Right forelimb (tissue), 1 donor: ENCODE measurements around the gene SLC6A3.

Experiments used
- DNase-seq: peaks from one replicate; pipeline ENCODE4 v3.0.0-alpha.2; 2018

SLC6A3 gene

GRCh38 chr5:1419476-1420210 lies 25.6 kb downstream of the SLC6A3 start:
- no peak for DNase-seq

- DNase-seq = no peak
Observed at GRCh38 chr5:1418921-1419280, 26.3 kb downstream of the SLC6A3 start.

DNA sequence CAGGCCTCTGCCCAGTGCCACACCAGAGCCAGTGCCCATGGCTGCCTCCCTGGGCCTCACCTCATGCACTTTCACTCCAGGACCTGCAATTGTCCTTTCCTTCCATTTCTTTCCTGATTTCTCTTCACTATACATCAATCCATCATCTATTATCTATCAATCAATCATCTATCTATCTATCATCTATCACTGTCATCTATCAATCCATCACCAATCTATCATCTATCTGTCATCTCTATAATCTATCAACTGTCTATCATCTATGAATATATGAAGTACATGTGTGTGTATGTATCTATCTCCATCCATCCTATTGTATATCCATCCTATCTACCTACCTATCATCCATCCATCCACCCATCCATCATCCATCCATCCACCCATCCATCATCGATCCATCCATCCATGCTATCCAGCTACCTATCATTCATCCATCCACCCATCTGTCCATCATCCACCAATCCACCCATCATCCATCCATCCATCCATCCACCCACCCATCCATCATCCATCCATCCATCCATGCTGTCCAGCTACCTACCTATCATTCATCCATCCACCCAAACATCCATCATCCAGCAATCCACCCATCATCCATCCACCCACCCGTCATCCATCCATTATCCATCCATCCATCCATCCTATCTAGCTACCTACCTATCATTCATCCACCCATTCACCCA lies 26.9 kb downstream of the SLC6A3 start:
- DNase-seq = no peak

DNA sequence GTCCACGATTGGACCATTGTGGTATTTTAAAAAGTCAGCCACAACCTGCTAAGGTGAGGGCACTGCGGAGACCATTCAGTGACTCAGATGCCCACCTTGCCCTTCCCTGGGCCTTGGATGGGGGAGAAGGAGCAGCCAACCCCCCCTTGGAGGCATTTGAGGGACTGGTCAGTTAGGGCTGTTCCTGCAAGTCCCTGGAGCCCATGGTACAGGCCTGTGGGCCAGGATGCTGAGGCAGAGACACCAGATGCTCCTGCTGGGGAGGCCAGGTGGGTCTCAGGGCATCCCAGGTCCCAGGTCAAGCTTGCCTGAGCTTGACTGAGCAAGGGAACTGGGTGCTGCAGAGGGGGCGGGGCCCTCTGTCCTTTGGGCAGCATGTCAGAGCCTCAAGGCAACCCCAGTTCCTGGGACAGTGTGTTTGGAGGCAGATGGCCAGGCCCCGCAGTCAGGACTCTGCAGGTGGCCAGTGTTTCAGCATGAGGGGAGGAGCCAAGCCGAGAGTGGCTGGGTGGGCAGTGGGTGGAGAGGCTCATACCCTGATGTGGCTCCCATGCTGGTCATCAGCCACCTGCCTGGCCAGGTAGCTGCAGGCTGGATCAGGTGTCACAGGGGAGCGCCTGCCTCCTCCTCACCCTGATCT lies 27.5 kb downstream of the SLC6A3 start:
- no peak for DNase-seq

DNA sequence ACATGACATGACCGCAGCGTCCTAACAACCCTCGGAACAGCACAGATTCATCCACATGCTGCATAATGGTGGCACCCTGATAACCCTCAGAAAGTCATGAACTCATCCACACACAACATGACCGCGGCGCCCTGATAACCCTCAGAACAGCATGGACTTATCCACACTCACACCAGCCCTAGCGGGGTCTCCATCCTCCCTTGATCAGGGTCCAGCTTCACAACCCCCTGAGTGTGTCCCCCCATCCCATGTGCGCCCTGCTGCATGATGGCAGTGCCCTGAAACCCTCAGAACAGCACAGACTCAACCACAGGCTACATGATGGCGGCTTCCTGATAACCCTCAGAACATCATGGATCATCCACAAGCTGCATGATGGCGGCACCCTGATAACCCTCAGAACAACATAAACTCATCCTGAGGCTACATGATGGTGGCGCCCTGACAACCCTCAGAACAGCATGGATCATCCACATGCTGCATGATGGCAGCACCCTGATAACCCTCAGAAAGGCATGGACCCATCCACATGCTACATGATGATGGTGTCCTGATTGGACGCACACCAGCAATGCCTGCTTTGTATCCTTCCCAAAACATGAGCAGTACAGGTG lies 28.3 kb downstream of the SLC6A3 start:
- no peak for DNase-seq

DNA sequence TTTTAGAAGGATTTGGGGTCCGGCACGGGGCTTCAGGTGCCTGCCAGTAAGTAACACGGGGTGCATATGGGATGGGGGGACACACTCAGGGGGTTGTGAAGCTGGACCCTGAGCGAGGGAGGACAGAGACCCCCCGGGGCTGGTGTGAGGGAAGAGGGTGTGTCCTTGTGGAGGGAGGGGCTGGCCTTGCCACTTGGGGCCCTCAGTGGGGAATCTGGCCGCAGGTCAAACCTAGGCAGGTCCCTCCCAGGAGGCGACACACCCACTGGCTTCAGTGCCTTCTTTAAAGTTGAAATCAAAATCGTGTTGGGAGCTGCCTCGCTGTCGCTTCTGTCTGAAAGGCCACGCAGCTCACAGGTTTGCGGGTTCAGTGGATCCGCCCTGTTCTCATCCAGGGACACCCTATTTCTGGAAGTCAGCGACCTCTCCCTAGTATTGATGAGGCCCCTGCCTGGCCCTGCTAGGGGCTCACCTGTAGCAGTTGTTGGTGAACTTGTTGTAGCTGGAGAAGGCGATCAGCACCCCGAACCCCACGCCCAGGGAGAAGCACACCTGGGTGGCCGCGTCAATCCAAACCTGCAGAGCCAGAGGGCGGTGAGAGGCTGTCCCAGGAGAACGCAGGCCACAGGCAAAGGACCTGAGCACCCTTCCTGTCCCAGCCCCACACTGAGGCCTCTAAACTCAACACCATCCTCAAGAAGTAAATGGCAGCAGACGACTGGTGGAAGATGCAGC lies 29.4 kb downstream of the SLC6A3 start:
- DNase-seq = no peak

GRCh38 chr5:1415059-1415425 lies 30.2 kb downstream of the SLC6A3 start:
- no peak for DNase-seq

DNA sequence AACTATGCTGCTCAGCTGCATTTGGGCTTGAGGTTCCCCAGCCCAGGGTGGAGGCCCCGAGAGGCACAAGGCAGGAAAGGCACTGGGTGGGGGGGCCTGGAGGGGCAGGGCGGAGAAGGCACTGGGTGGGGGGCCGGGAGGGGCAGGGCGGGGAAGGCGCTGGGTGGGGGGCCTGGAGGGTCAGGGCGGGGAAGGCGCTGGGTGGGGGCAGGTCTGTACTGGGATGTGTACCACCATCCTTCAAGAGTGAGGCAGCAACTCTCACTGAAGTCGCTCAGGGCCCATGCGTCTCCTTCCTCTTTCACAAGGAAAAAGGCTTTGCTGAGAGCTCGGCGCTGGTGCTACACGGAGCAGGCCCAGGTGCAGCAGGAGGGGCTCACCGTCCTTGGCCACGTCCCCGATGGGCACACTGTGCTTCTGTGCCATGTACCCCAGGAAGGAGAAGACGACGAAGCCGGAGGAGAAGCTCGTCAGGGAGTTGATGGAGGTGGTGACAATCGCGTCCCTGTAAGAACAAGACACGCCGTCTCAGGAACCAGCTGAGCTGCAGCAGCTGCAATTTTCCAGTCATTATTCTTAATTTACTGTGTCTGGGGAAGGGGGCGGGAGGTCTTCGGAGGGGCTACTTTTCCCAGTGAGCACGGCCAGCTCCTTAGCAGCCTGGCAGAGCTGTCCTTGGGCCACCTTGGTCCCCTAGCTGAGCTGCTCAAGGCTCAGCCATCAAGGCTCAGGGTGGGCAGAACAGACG lies 30.8 kb downstream of the SLC6A3 start:
- no peak for DNase-seq

DNA sequence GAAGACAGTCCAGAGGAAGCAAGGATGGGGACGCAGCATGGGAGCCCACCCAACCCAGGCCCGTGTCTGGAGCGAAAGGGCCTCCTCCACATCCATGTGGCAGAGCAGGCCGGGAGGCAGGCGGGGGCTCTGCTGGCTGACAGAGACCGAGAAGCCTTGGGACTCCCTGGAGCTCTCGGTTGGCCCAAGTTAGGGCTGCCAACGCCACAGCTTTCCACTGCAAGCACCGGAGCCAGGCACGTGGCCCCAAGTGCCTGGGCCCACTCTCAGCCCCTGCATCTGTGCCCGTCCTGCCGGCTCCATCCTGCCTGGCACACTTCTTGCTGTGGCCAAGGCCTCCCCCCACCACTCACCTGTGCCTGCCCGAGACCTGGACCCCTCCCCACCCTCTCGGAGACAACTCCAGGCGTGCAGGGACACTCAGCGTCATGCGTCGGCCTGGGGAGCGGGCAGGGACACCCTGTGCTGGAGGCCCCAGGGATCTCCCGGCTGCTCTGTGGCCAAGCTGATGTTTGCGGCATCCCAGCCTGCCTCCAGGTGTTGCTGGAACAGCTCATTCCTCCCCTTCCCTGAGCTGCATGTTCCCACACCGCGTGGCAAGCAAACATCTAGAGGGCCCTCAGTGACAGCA lies 31.5 kb downstream of the SLC6A3 start:
- no peak for DNase-seq

GRCh38 chr5:1413211-1413610 lies 32.0 kb downstream of the SLC6A3 start:
- no peak for DNase-seq

- no peak for DNase-seq
Observed at GRCh38 chr5:1412621-1413020, 32.6 kb downstream of the SLC6A3 start.

DNA sequence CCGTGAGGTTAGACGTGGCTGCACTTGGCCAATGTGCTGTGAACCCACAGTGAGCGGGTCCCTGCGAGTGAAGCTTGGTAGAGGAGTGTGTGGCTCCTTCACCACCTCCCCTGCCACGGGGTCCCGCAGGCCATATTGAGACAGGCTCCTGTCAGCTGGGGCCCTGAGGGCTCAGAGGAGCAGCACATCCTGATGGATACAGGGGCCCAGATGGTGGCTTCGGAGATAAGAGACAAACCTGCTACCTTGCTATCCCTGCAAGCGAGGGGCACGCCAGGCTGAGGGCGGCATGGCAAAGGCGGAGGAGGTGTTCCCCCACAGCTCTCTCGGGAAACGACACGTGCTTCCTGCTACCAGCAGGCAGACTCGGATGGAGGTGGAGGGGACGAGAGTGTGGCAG lies 33.1 kb downstream of the SLC6A3 start:
- no peak for DNase-seq

DNA sequence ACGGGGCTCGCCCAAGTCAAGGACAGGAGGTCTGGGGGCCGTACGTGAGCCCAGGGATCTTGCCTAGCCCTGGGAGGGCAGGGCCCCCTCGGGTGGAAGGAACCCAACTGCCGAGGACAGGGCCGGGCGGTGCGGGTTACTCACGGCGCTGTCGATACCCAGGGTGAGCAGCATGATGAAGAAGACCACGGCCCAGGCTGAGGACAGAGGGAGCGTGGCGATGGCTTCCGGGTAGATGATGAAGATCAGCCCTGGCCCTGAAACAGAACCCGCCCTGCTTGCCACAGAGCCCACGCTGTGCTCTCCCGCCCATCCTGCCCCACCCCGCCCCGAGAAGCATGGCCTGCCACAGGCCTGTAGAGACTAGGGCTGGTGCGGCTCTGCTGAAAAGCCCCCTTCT lies 34.1 kb downstream of the SLC6A3 start:
- no peak for DNase-seq

DNA sequence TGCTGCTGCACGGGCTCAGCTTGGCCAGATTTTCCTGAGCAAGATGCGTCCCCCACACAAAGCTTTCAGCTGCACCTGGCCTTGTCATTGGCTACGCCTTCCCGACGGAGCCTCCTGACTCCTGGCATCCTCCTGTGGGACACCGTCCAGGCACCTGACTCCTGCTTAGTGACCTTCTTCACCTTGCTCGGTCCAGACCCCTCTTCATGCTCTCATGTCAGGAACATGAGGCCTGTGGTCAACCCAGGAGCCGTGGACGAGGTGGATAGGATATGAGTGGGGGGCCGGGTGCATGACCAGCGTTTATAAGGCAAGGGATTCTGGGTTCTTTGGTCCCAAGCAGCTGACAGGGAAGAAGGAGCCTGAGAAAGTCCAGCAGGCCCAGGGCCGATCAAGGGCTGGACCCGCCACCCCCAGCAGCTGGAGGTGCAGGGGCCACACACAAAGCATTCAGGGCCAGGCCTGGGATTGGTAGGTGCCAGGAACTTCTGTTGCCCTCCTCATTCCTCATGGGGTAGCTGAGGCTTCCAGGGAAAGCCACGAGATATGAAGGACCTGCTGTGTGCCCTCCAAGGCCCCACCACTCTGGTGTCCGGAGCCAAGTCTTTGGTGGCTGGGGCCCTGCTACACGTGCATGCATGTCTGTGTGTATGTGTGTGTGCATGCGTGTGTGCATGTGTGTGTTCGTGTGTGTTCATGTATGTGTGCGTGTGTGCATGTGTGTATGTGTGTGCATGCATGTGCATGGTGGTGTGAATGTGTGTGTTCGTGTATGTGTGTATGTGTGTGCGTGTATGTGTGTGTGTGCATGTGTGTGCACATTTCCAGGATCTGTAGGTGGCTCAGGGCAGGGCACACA lies 34.9 kb downstream of the SLC6A3 start:
- no peak for DNase-seq

- DNase-seq = no peak
Observed at GRCh38 chr5:1409381-1410110, 35.7 kb downstream of the SLC6A3 start.

DNA sequence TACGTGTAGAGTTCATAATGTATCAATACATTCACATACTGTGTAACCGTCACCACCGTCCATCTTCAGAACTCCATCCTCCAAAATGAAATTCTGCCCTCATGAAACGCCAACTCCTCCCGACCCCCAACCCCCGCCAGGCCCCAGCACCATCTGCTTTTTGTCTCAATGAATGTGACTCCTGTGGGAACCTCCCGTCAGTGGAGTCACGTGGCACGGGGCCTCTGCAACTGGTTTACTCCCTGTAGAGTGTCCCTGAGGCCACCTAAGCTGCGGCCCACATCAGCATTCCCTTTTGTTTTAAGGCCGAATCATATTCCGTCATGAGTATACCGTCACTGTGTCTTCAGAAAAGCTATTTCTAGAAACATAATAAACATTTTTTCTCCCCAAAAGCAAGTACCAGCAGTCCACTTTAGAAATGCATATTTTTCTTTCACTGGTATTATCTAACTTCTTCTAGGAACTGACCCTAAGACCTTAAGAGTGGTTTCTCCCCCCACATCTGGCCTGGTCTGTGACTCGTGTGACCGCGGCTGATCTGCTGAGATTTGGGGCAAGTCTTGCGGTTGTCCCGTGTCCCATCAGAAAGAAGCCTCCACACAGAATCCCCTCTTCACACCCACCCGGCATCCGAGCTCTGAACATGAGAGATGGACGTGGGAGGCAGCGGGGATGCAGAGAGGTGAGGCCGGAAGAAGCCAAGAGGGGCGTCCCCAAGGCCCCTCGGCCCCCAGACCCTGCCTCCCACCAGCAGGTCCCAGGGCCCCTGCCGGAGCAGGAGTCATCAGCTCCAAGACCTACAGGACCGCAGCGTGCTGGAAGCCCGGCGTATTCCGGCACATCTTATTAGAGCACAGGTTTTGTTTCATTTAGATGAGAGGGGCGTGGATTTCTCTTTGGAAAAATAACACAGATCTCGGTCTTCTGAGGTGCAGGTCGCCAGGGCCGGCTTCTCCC lies 38.3 kb downstream of the SLC6A3 start:
- DNase-seq = no peak

GRCh38 chr5:1405539-1406530 lies 39.4 kb downstream of the SLC6A3 start:
- no peak for DNase-seq

DNA sequence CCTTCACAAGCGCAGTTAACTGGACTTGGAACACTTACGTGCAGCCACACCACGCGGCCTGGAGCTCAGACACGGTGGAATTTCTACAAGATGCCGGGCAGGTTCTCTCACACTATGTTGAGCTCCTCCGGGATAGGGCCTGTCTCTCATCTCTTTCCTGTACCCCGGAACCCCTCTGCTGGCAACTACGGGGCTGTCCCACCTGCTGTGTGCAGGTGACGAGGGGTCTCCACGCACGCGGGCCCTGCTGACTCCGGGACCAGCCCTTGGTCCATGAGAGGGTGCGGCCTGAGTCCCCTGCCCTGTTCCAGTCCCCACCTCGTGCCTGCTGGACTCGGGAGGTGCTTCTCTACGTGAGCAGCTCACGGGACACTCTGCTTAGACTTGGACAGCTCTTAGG lies 40.1 kb downstream of the SLC6A3 start:
- DNase-seq = no peak
